ENCODE results near the gene FBXO10.
"Not testable (repeated sequence)": the region's sequence is repeated elsewhere in the genome, so short reads cannot be mapped to it uniquely, and the experiment has no call there.

The FBXO10 gene

DNA sequence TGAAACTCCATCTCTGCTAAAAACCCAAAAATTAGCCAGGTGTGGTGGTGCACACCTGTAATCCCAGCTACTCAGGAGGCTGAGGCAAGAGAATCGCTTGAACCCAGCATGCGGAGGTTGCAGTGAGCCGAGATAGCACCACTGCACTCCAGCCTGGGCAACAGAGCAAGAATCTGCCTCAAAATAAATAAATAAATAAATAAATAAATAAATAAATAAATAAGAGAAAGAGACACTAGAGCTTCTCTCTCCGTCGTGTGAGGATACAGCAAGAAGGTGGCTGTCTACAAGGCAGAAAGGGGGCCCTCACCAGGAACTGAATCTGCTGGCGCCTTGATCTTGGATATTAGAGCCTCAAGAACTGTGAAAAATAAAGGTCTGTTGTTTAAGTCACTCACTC is 102.2 kb downstream of the FBXO10 start:
- DNase-seq, result not testable (repeated sequence)

DNA sequence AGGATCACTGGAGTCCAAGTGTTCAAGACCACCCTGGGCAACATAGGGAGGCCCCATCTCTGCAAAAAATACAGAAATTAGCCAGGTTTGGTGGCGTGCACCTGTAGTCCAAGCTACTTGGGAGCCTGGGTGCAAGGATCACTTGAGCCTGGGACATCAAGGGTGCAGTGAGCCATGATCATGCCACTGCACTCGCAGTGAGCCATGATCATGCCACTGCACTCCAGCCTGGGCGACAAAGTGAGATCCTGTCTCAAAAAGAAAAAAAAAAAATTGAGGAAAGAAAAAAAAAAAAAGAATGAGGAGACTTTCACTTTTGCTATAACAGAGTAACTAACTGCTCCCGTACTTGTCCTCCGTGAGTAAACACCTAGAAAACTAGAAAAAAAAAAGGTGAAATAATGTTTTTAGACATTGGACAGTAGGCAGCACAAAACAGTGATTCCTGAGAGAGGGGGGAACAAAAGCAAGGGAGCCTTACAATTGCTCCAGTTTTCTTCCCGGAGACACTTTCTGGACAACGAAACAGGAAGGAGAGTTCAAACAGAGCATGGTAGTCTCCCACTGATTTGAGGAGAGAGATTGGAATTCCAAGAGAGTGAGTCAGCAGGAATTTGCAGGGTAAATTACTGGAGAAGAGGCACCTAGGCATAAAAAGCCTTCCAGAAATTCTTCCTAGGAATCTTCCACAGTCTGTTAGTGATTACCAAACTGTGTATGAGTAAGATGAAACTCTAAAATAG is 104.1 kb downstream of the FBXO10 start:
- DNase-seq, result no peak

DNA sequence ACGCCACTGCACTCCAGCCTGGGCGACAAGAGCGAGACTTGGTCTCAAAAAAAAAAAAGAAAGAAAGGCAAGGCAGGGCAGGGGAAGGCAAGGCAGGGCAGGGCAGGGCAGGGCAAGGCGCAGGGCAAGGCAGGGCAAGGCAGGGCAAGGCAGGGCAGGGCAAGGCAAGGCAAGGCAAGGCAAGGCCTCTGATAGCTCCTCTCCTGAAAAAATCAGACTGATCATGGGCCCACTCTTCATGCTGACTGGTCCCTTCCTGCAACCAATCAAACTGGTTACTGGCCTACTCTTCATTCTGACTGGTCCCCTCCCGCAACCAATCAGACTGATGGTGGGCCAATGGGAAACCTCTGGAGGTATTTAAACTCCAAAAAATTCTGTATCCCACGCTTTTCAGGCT is 107.6 kb downstream of the FBXO10 start:
- no peak for DNase-seq

DNA sequence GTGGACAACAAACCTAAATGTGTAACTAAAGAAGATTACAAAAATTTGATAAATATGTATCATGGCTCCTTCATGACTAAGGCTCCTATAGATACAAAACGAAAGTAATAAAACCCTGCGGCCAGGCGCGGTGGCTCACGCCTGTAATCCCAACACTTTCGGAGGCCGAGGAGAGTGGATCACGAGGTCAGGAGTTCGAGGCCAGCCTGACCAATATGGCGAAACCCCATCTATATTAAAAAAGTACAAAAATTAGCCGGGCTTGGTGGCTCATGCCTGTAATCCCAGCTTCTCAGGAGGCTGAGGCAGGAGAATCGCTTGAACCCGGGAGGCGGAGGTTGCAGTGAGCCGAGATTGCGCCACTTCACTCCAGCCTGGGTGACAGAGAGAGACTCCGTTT is 108.7 kb downstream of the FBXO10 start:
- DNase-seq, result not testable (repeated sequence)

DNA sequence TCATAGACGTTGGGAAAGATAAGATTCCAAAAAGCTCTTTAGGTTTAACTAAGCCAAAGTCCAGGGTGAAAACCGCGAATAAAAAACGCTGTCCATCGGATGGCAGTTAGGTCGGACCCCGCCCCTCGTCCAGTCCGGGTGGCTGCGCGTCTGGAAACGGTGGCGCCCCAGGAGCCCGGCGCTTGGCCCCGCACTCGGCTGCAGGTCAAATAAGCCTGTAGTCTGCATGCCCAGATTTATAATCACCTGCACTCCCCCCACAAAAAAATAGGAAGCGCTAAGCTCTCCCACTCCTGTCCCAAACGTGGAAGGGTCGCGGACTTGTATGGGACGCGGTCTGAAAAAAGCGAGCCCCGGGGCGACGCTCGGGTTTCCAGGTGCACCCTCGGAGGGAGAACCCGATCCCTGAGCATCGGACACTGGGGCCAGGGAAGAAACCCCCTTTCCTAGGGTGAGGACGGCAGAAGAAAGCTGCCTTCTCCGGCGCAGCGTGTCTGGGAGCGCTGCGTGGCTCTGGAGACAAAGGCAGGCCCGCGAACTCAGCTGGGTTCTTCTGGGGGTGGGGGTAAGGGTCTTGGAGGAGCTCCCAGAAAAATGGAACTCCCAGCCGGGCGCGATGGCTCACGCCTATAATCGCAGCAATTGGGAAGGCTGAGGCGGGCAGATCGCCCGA is 110.0 kb downstream of the FBXO10 start:
- peak in 2 of 4 experiments; percentile 14 to 37 for DNase-seq

DNA sequence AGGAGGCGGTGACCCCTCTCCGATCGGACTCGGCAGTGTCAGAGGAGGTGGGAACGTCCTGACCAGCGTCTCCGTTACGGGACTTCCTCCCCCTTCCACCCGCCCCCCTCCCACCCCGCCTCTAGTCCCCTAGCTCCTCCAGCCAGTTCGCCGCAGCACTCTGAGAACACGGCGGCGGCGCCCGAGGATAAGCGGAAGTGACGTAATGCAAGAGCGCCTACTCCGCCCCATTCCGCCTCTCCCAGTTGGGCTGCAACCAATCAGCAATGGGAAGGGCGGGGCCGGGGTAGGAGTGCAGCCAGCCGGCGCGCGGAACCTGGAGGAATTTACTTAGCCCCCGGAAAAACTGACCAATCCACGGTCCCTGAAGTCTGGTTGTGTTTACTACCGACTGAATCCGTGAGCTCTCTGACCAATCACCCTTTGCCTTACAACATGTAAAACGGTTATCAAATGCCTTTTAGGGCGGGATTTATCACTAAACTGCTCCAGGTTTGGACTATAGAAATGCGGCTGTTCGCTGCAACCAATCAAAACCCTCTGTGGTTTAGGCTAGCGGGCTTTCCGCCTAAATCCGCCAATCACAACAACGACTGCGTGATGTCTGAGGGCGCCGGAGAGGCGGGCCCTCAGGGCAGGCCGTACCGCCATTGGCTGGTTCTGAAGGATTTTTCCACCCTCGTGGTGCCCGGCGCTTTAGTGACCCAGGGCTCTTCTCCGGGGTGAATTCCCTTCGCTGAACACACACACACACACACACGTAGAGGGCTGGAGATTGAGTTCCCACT is 110.7 kb downstream of the FBXO10 start, which contains the start of gene ZBTB5:
ZBTB5 (minus strand) TSS at position 202 of the 788 bp plus-strand sequence. CDS start 22,899 bp downstream, outside the sequence.
- DNase-seq, result peak; percentile 95 to 98 (median 96)

DNA sequence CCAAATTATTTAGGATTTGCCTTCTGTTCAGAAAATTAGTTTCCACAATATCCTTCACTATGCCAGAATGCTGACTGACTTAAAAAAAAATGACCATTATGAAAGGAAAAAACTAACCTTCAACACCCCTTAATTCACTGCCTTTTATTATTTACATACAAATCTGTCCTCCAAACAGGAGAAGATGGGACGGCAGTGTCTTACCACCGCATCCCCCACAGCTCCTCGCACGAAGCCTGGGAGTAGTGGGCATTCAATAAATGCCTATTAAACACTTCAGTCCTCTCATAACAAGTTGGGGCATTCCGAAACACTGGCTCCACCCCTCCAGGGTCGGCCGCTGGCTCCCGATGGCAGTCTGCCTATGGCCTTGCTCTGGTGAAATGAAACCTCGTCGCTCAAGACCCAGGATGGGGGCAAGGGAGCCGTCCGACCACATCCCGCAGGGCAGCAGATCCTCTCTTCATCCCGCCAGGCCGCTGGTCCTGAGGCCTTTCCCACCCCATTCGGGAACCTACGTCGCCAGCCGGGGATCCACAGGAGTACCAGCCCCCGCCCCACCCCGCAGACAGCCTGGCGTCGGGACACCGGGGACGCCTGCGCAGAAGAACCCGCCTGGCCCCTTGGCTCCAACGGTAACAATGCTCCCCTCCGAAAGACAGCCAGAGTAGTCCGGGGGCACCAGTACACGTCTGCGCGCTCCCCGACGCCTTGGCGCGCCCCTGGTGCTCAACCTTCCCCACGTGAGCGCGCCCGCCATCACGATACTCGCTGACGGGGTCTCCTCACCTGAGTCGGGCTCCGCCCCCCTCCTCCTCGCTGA is 111.5 kb downstream of the FBXO10 start:
- peak; percentile 46 to 83 (median 78) for DNase-seq

DNA sequence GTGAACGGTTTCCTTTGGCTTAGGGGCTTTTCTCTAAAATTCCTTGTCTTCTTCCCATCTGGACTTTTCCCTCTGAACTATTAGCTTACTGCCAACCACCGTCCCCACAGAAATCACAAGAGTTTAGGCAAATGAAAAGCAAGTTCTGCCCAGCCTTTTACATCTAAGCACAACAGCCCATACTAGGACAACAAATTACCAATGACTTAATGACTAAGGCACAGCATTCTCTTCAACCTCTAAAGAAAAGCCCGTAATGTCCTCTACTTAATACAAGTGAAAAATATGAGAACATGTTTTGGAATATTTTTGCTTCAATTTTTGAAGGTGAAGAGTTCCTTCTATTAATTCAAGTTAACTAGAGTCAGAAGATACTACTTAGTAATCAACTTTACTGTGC is 112.2 kb downstream of the FBXO10 start:
- DNase-seq, result no peak
